Small intestine (tissue), 7 donors: ENCODE data around the gene EPS15. TPM values are rescaled to one million over a fixed set of nuclear protein-coding genes. Genes with fewer than 3 reads are reported as not detected.
"Not testable (repeated sequence)": the region's sequence is repeated elsewhere in the genome, so short reads cannot be mapped to it uniquely, and the experiment has no call there.

Experiments
- DNase-seq, 2 donors: peaks; one replicate each; pipeline versions ENCODE4 v3.0.0 to v3.0.0-alpha.2; 2013
- FAIRE-seq: peaks from 2 replicates; lab custom pipeline; 2012; peaks lifted over from hg19 to GRCh38; lab: Jason Lieb, UNC
- H3K27ac ChIP-seq, 3 donors: one replicate each; pipeline ENCODE4 v1.5.1; 2013; ENCODE audit warnings: low read length in 2 of 3, mild to moderate bottlenecking in 2 of 3, control low read depth in 1 of 3, inconsistent platforms in 1 of 3, low read depth in 1 of 3, moderate library complexity in 1 of 3
- H3K27me3 ChIP-seq, 3 donors: one replicate each; pipeline ENCODE4 v1.6.1; 2013; ENCODE audit warnings: low read length in 3 of 3, inconsistent platforms in 1 of 3; ENCODE audit not compliant: control insufficient read depth in 3 of 3, insufficient read depth in 3 of 3
- H3K36me3 ChIP-seq, 3 donors: one replicate each; pipeline ENCODE4 v1.6.1; 2013; ENCODE audit warnings: low read length in 3 of 3, inconsistent platforms in 1 of 3, low read depth in 1 of 3, mild to moderate bottlenecking in 1 of 3, moderate library complexity in 1 of 3; ENCODE audit not compliant: control insufficient read depth in 3 of 3, insufficient read depth in 2 of 3
- H3K4me1 ChIP-seq, 3 donors: one replicate each; pipeline ENCODE4 v1.6.1; 2013; ENCODE audit warnings: low read length in 2 of 3, inconsistent platforms in 1 of 3, low read depth in 1 of 3, mild to moderate bottlenecking in 1 of 3, moderate library complexity in 1 of 3; ENCODE audit not compliant: control insufficient read depth in 3 of 3, insufficient read depth in 2 of 3
- H3K4me3 ChIP-seq, 3 donors: one replicate each; pipeline ENCODE4 v1.5.1; 2013; ENCODE audit warnings: low read length in 3 of 3, control low read depth in 1 of 3, inconsistent platforms in 1 of 3, low read depth in 1 of 3, mild to moderate bottlenecking in 1 of 3, moderate library complexity in 1 of 3
- H3K9me3 ChIP-seq, 2 donors: one replicate each; pipeline ENCODE4 v1.6.1; 2013; ENCODE audit warnings: low read depth in 1 of 2, low read length in 1 of 2; ENCODE audit not compliant: control insufficient read depth in 2 of 2, insufficient read depth in 1 of 2
- WGBS, 3 donors: extraction: QIAGEN DNeasy Blood & Tissue Kit; methylation state at CpG; one replicate each; pipeline ENCODE4 v1.1.7; 2013; 5-methylcytosine and 5-hydroxymethylcytosine counted together
- polyA plus RNA-seq, 4 donors: library from polyadenylated mRNA; stranded (reverse) in 3 of 4; unstranded in 1 of 4; fragments of 200-250 nt in 3 of 4; fragments of 120-200 nt in 1 of 4; gene quantifications; one replicate each; pipeline versions ENCODE4 v1.2.1 to v1.2.3, GENCODE V29; 2013
- donor health status: healthy with polysubstance abuse.
- donor health status: control.
- donor health status: control.
- donor health status: Bipolar disorder and iron deficiency.
- donor health status: healthy.

EPS15 gene
- polyA plus RNA-seq, 4 donors, result 14.1 to 29.4 (median 15.2) TPM

- Histone ChIP-seq H3K4me1 (peaks cover 0 to 13% (median 0%) of the 10 kb centered on the region in 3 donors), H3K4me3 (no peak overlapping the region), H3K27me3 (no peaks in the 10 kb centered on the region), H3K9me3 (no peaks in the 10 kb centered on the region), H3K36me3 (peaks cover 0 to 6% (median 0%) of the 10 kb centered on the region in 3 donors), H3K27ac (no peak overlapping the region)
- no peak for FAIRE-seq
- DNase-seq, result no peak
- WGBS, 3 donors, result 48 to 83% (median 62%) methylated on average over 1 of the region's 1 CpG
These were observed 193.7 kb downstream of the EPS15 start for GRCh38 chr1:51325391-51325790.

GRCh38 chr1:51325011-51325385, 194.1 kb downstream of the EPS15 start:
- H3K4me3 ChIP-seq, FAIRE-seq, H3K27me3 ChIP-seq, H3K27ac ChIP-seq, H3K9me3 ChIP-seq, DNase-seq, H3K36me3 ChIP-seq: not testable (repeated sequence)
- 90 to 94% (median 94%) methylated on average over 8 of the region's 8 CpGs for WGBS, 3 donors
- peaks cover 0 to 13% (median 0%) of the 10 kb centered on the region in 3 donors for H3K4me1 ChIP-seq

GRCh38 chr1:51324251-51325010, 194.6 kb downstream of the EPS15 start:
- no peak overlapping the region for H3K27ac ChIP-seq
- H3K4me1 ChIP-seq, result peaks cover 0 to 9% (median 0%) of the 10 kb centered on the region in 3 donors
- DNase-seq, result no peak
- WGBS, 3 donors, result 93 to 96% (median 95%) methylated on average over 7 of the region's 7 CpGs
- no peaks in the 10 kb centered on the region for H3K9me3 ChIP-seq
- no peak overlapping the region for H3K4me3 ChIP-seq
- FAIRE-seq, result no peak
- no peaks in the 10 kb centered on the region for H3K27me3 ChIP-seq
- peaks cover 0 to 8% (median 0%) of the 10 kb centered on the region in 3 donors for H3K36me3 ChIP-seq

- Histone ChIP-seq H3K9me3 (no peaks in the 10 kb centered on the region), H3K4me3 (no peak overlapping the region), H3K27ac (no peak overlapping the region), H3K4me1 (peaks cover 0 to 5% (median 0%) of the 10 kb centered on the region in 3 donors), H3K27me3 (no peaks in the 10 kb centered on the region), H3K36me3 (peaks cover 0 to 8% (median 0%) of the 10 kb centered on the region in 3 donors)
- DNase-seq (no peak), FAIRE-seq (no peak)
These were observed 195.3 kb downstream of the EPS15 start for GRCh38 chr1:51323778-51324177.

GRCh38 chr1:51322417-51323101, 196.5 kb downstream of the EPS15 start:
- 85 to 96% (median 92%) methylated on average over 4 of the region's 4 CpGs for WGBS, 3 donors
- FAIRE-seq (no peak), DNase-seq (no peak)
- H3K4me3 ChIP-seq, result no peak overlapping the region
- H3K36me3 ChIP-seq, result peaks cover 0 to 18% (median 0%) of the 10 kb centered on the region in 3 donors
- H3K9me3 ChIP-seq, result no peaks in the 10 kb centered on the region
- H3K27me3 ChIP-seq, result no peaks in the 10 kb centered on the region
- H3K27ac ChIP-seq, result no peak overlapping the region
- peaks cover 0 to 5% (median 0%) of the 10 kb centered on the region in 3 donors for H3K4me1 ChIP-seq

GRCh38 chr1:51321924-51322280, 197.2 kb downstream of the EPS15 start:
- Histone ChIP-seq H3K9me3 (no peaks in the 10 kb centered on the region), H3K27me3 (no peaks in the 10 kb centered on the region), H3K4me3 (no peak overlapping the region), H3K4me1 (peaks cover 0 to 9% (median 0%) of the 10 kb centered on the region in 3 donors), H3K36me3 (peaks cover 0 to 18% (median 0%) of the 10 kb centered on the region in 3 donors), H3K27ac (no peak overlapping the region)
- 86 to 97% (median 95%) methylated on average over 2 of the region's 2 CpGs for WGBS, 3 donors
- FAIRE-seq, result no peak
- peak in 1 of 2 donors; percentile 36 for DNase-seq

GRCh38 chr1:51320967-51321923, 197.8 kb downstream of the EPS15 start:
- Histone ChIP-seq H3K36me3 (peaks cover 0 to 18% (median 0%) of the 10 kb centered on the region in 3 donors), H3K4me3 (no peak overlapping the region), H3K9me3 (no peaks in the 10 kb centered on the region), H3K27me3 (no peaks in the 10 kb centered on the region), H3K27ac (peak overlapping the region in 1 of 3 donors; percentile 2), H3K4me1 (peaks cover 0 to 15% (median 0%) of the 10 kb centered on the region in 3 donors)
- 68 to 81% (median 81%) methylated on average over 11 of the region's 11 CpGs for WGBS, 3 donors
- DNase-seq, result peak in 1 of 2 donors; percentile 69
- FAIRE-seq, result no peak

GRCh38 chr1:51317798-51318197, 201.3 kb downstream of the EPS15 start:
- H3K4me1 ChIP-seq, result peaks cover 0 to 49% (median 7%) of the 10 kb centered on the region in 3 donors
- FAIRE-seq (no peak), DNase-seq (no peak)
- no peak overlapping the region for H3K27ac ChIP-seq
- no peaks in the 10 kb centered on the region for H3K9me3 ChIP-seq
- WGBS, 3 donors, result 91 to 97% (median 93%) methylated on average over 7 of the region's 7 CpGs
- H3K4me3 ChIP-seq, result no peak overlapping the region
- H3K36me3 ChIP-seq, result peaks cover 0 to 19% (median 0%) of the 10 kb centered on the region in 3 donors
- no peaks in the 10 kb centered on the region for H3K27me3 ChIP-seq
